ENCODE results near the gene SAFB2.

SAFB2 gene

GRCh38 chr19:5667751-5668271 lies 45.2 kb upstream of the SAFB2 start (continued):
- TF ChIP-seq ZNF518A (tag by site-specific recombination; conservative IDR thresholded peaks at IDR 0.05; ENCODE audit: low read depth), result no peak
- TF ChIP-seq ZNF274 (IDR thresholded peaks at IDR 0.05; ENCODE audit: low read length), result no peak
- no peak for TF ChIP-seq ZNF274 (tag by site-specific recombination; IDR thresholded peaks at IDR 0.05; ENCODE audit: borderline replicate concordance)
- TF ChIP-seq, protein P1, sequence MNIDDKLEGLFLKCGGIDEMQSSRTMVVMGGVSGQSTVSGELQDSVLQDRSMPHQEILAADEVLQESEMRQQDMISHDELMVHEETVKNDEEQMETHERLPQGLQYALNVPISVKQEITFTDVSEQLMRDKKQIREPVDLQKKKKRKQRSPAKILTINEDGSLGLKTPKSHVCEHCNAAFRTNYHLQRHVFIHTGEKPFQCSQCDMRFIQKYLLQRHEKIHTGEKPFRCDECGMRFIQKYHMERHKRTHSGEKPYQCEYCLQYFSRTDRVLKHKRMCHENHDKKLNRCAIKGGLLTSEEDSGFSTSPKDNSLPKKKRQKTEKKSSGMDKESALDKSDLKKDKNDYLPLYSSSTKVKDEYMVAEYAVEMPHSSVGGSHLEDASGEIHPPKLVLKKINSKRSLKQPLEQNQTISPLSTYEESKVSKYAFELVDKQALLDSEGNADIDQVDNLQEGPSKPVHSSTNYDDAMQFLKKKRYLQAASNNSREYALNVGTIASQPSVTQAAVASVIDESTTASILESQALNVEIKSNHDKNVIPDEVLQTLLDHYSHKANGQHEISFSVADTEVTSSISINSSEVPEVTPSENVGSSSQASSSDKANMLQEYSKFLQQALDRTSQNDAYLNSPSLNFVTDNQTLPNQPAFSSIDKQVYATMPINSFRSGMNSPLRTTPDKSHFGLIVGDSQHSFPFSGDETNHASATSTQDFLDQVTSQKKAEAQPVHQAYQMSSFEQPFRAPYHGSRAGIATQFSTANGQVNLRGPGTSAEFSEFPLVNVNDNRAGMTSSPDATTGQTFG (tag by site-specific recombination; IDR thresholded peaks at IDR 0.05; ENCODE audit: borderline replicate concordance), result no peak
- TF ChIP-seq ZNF19 (tag by site-specific recombination; IDR thresholded peaks at IDR 0.05; ENCODE audit: low read depth), result no peak

DNA sequence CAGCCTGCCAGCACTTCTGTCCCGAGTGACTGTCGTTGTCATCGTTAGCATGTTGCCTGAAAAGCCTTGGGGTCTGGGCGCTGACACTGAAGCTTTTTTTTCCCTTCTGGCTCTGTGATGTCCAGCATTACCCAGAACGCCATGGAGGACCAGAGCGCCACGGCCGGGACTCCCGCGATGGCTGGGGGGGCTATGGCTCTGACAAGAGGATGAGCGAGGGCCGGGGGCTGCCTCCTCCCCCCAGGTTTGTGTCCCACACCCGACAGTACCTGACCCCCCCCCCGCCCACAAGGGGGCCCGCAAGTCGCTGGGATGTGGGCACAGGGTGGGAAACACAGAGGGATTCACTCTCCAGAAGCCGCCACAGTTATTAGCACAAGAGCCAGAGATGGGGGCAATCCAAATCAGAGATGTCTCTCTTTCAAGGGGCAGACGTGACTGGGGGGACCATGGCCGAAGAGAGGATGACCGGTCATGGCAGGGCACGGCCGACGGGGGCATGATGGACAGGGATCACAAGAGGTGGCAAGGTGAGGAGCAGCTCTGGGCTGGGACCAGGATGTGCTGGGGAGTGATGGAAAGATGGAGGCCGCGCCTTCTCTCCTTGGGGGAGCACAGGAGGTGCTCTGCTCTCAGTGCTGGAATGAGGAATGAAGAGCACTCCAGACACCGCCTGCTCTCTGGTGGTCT lies 44.5 kb upstream of the SAFB2 start:
- Histone ChIP-seq H3K9me3 (ENCODE audit: control insufficient read depth, insufficient read depth, low read depth, low read length) (no peaks in the 10 kb centered on the region), H3K4me1 (ENCODE audit: control insufficient read depth, insufficient read depth, low read length) (no peaks in the 10 kb centered on the region), H3K4me3 (ENCODE audit: low read depth, low read length) (no peak overlapping the region), H3K36me3 (ENCODE audit: control insufficient read depth in 2 of 2, insufficient read depth in 1 of 2, low read length in 2 of 2) (peaks cover 39 to 84% of the 10 kb centered on the region in 2 experiments), H3K27ac (ENCODE audit: extremely low read depth, low read depth, low read length) (no peak overlapping the region)
- TF ChIP-seq ZNF114 (tag by site-specific recombination; IDR thresholded peaks at IDR 0.05), result no peak
- POLR2A ChIA-PET, result interaction anchor here (1.0 kb wide), 2 partner anchors 23 to 44 kb away, joined by 5 to 7 read pairs; partner anchors contain the start of genes RPL36, SAFB and SAFB2
- CTCF ChIA-PET, result interaction anchor here (0.6 kb wide), 1 partner anchor 94 kb away, joined by 5 read pairs; no protein-coding TSS in a partner anchor

DNA sequence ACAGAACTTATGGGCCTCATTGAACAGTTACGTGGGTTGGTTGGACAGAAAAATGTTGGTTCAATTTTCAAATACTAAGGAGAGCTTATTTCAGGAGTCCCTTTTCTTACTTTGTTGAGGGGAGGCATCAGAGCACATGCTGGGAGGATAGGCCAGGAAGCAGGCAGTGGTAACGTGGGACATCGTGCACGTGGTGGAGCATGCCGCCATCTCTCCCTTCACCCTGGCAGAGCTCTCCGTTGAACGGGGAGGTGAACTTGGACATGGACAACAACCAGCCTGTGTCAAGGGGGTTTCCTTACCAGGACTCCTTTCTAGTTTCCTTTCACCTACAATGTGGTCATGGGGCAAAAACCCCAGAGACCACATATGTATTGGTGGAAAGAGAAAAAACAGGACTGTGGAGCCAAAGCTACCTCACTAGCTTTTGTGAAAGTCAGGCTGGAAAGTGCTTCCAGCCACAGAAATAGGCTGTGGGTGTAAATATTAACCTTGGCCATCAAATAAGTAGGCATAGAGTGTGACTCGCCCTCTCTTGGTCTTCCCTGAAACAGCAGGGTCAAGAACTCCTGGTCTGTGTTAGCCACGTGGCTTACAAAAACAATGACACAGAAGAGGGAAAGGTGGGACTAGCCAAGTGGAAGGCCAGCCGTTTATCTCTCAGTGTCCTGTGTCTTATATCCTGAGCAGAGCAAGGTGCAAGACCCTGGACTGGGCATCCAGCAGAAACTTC lies 43.4 kb upstream of the SAFB2 start:
- H3K27ac ChIP-seq (ENCODE audit: extremely low read depth, low read depth, low read length), result 0 out of 2 replicates have a peak overlapping the region, but pooled peaks have one; percentile 11
- ChIA-PET CTCF (interaction anchor here (1.0 to 1.1 kb wide), 2 partner anchors 11 to 29 kb away, joined by 3 read pairs; no protein-coding TSS in a partner anchor), POLR2A (interaction anchor here (1.0 to 1.9 kb wide), 3 partner anchors 24 to 43 kb away, joined by 4 to 5 read pairs (median 5); partner anchors contain the start of genes RPL36, SAFB and SAFB2)
- H3K36me3 ChIP-seq (ENCODE audit: control insufficient read depth in 2 of 2, insufficient read depth in 1 of 2, low read length in 2 of 2), result peaks cover 44 to 86% of the 10 kb centered on the region in 2 experiments
- no peaks in the 10 kb centered on the region for H3K9me3 ChIP-seq (ENCODE audit: control insufficient read depth, insufficient read depth, low read depth, low read length)
- H3K4me3 ChIP-seq (ENCODE audit: low read depth, low read length), result no peak overlapping the region
- no peaks in the 10 kb centered on the region for H3K4me1 ChIP-seq (ENCODE audit: control insufficient read depth, insufficient read depth, low read length)
- TF ChIP-seq ZNF521 (tag by site-specific recombination; IDR thresholded peaks at IDR 0.05) (no peak), IKZF3 (tag by site-specific recombination; IDR thresholded peaks at IDR 0.05) (no peak), ZNF366 (tag by site-specific recombination; conservative IDR thresholded peaks at IDR 0.05) (no peak), ZNF221 (tag by site-specific recombination; IDR thresholded peaks at IDR 0.05; ENCODE audit: borderline replicate concordance) (no peak), OSR2 (tag by site-specific recombination; IDR thresholded peaks at IDR 0.05) (no peak), ZEB2 (tag by site-specific recombination; IDR thresholded peaks at IDR 0.05) (no peak), KLF10 (tag by site-specific recombination; IDR thresholded peaks at IDR 0.05) (no peak), INSM2 (tag by site-specific recombination; IDR thresholded peaks at IDR 0.05) (no peak), ZNF561 (tag by site-specific recombination; IDR thresholded peaks at IDR 0.05; ENCODE audit: borderline replicate concordance) (no peak), ZNF571 (tag by site-specific recombination; IDR thresholded peaks at IDR 0.05) (no peak), ZNF843 (tag by site-specific recombination; IDR thresholded peaks at IDR 0.05) (no peak), GLIS1 (tag by site-specific recombination; IDR thresholded peaks at IDR 0.05) (no peak), ZNF785 (tag by site-specific recombination; IDR thresholded peaks at IDR 0.05) (no peak), MYNN (tag by site-specific recombination; IDR thresholded peaks at IDR 0.05; ENCODE audit: borderline replicate concordance) (no peak), ZNF169 (tag by site-specific recombination; IDR thresholded peaks at IDR 0.05) (no peak)
